Neural cell (in vitro differentiated cells): ENCODE data around the gene LCE2B.

Experiments used
- EP300 ChIP-seq: fragments of 450-650 bp; conservative IDR thresholded peaks from 2 replicates; pipeline ENCODE4 v1.6.1; 2014; ENCODE audit warnings: antibody characterized with exemption, mild to moderate bottlenecking, moderate library complexity; ENCODE audit not compliant: poor library complexity, severe bottlenecking
- EZH2 ChIP-seq: fragments of 200-600, 300-800 bp; shearing (Covaris generic), sonication (generic); IDR thresholded peaks from 2 replicates; pipeline ENCODE4 v1.6.1; 2014; ENCODE audit warnings: antibody characterized with exemption, low read length, borderline replicate concordance, mild to moderate bottlenecking; ENCODE audit not compliant: insufficient read depth, poor library complexity, severe bottlenecking
- MXI1 ChIP-seq: fragments of 450-650 bp; conservative IDR thresholded peaks from 2 replicates; pipeline ENCODE4 v1.6.1; 2014; ENCODE audit warnings: antibody characterized with exemption, mild to moderate bottlenecking; ENCODE audit not compliant: poor library complexity, severe bottlenecking
- POLR2AphosphoS5 ChIP-seq: IDR thresholded peaks from 2 replicates; pipeline ENCODE4 v1.6.1; 2012
- RAD21 ChIP-seq: fragments of 450-650 bp; conservative IDR thresholded peaks from 2 replicates; pipeline ENCODE4 v1.6.1; 2014; ENCODE audit warnings: antibody characterized with exemption, mild to moderate bottlenecking, moderate library complexity
- SMC3 ChIP-seq: fragments of 450-650 bp; conservative IDR thresholded peaks from 2 replicates; pipeline ENCODE4 v1.6.1; 2014; ENCODE audit warnings: antibody characterized with exemption, mild to moderate bottlenecking, moderate library complexity; ENCODE audit not compliant: poor library complexity
- TAF1 ChIP-seq: IDR thresholded peaks from 2 replicates; pipeline ENCODE4 v1.6.1; 2012; ENCODE audit warnings: low read depth
- TF ChIP-seq, protein P1 (sequence below): fragments of 450-650 bp; IDR thresholded peaks from 2 replicates; pipeline ENCODE4 v1.5.1; 2014; ENCODE audit warnings: antibody characterized with exemption, mild to moderate bottlenecking, moderate library complexity; ENCODE audit not compliant: poor library complexity, severe bottlenecking
- TF ChIP-seq, protein P2 (sequence below): IDR thresholded peaks from 2 replicates; pipeline ENCODE4 v1.6.1; 2012; ENCODE audit warnings: borderline replicate concordance

DNA sequence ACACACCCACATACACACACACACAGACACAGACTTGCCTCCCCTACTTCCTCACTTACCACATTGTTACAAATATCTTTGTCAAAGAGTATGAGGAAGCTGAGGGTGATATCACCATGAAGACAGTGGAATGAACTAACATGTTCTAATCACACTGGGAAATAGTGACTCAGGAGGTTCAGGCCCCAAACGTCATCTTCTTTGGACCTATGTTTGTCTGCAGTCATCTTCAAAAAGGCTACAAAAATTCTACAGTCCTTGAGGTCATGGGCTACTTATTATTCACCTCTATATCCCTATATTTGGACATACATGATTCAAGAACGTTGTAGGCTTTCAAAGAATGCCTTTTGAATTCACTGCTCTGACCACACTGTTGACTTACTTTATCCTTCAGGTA, 12.9 kb upstream of the LCE2B start:
- TF ChIP-seq, protein P1, sequence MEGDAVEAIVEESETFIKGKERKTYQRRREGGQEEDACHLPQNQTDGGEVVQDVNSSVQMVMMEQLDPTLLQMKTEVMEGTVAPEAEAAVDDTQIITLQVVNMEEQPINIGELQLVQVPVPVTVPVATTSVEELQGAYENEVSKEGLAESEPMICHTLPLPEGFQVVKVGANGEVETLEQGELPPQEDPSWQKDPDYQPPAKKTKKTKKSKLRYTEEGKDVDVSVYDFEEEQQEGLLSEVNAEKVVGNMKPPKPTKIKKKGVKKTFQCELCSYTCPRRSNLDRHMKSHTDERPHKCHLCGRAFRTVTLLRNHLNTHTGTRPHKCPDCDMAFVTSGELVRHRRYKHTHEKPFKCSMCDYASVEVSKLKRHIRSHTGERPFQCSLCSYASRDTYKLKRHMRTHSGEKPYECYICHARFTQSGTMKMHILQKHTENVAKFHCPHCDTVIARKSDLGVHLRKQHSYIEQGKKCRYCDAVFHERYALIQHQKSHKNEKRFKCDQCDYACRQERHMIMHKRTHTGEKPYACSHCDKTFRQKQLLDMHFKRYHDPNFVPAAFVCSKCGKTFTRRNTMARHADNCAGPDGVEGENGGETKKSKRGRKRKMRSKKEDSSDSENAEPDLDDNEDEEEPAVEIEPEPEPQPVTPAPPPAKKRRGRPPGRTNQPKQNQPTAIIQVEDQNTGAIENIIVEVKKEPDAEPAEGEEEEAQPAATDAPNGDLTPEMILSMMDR: no peak
- TF ChIP-seq EP300: no peak
- no peak for TF ChIP-seq POLR2AphosphoS5
- no peak for TF ChIP-seq RAD21
- TF ChIP-seq, protein P2, sequence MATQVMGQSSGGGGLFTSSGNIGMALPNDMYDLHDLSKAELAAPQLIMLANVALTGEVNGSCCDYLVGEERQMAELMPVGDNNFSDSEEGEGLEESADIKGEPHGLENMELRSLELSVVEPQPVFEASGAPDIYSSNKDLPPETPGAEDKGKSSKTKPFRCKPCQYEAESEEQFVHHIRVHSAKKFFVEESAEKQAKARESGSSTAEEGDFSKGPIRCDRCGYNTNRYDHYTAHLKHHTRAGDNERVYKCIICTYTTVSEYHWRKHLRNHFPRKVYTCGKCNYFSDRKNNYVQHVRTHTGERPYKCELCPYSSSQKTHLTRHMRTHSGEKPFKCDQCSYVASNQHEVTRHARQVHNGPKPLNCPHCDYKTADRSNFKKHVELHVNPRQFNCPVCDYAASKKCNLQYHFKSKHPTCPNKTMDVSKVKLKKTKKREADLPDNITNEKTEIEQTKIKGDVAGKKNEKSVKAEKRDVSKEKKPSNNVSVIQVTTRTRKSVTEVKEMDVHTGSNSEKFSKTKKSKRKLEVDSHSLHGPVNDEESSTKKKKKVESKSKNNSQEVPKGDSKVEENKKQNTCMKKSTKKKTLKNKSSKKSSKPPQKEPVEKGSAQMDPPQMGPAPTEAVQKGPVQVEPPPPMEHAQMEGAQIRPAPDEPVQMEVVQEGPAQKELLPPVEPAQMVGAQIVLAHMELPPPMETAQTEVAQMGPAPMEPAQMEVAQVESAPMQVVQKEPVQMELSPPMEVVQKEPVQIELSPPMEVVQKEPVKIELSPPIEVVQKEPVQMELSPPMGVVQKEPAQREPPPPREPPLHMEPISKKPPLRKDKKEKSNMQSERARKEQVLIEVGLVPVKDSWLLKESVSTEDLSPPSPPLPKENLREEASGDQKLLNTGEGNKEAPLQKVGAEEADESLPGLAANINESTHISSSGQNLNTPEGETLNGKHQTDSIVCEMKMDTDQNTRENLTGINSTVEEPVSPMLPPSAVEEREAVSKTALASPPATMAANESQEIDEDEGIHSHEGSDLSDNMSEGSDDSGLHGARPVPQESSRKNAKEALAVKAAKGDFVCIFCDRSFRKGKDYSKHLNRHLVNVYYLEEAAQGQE: no peak
- TF ChIP-seq EZH2: no peak
- no peak for TF ChIP-seq TAF1
- TF ChIP-seq SMC3: no peak
- no peak for TF ChIP-seq MXI1
